Spleen (tissue), 11 donors: ENCODE data around the gene ASAP2. TPM values are rescaled to one million over a fixed set of nuclear protein-coding genes. Genes with fewer than 3 reads are reported as not detected.
"Not testable (repeated sequence)": the region's sequence is repeated elsewhere in the genome, so short reads cannot be mapped to it uniquely, and the experiment has no call there.

ENCODE experiments used
- DNase-seq: peaks from one replicate; pipeline ENCODE4 v3.0.0-alpha.2; 2020
- H3K27ac ChIP-seq, 8 donors: fragments of 200-600 bp; sonication (generic) in 7 of 8; 1 replicate in 4 of 8; 2 replicates in 4 of 8; pipeline versions ENCODE4 v1.5.0 to v1.8.0; 2016 to 2021; ENCODE audit warnings: inconsistent platforms in 4 of 8, mild to moderate bottlenecking in 4 of 8, moderate library complexity in 1 of 8
- H3K27me3 ChIP-seq, 7 donors: fragments of 200-600 bp; sonication (generic) in 6 of 7; replicated peaks in 1 of 7; 1 replicate in 4 of 7; 2 replicates in 3 of 7; pipeline versions ENCODE4 v1.5.0 to v1.8.0; 2016 to 2021; ENCODE audit warnings: inconsistent platforms in 3 of 7, mild to moderate bottlenecking in 1 of 7
- H3K36me3 ChIP-seq, 6 donors: fragments of 200-600 bp; sonication (generic) in 5 of 6; 1 replicate in 4 of 6; 2 replicates in 2 of 6; pipeline versions ENCODE4 v1.5.0 to v1.8.0; 2016 to 2021; ENCODE audit warnings: inconsistent platforms in 2 of 6
- H3K4me1 ChIP-seq, 6 donors: fragments of 200-600 bp; sonication (generic) in 5 of 6; 1 replicate in 3 of 6; 2 replicates in 3 of 6; pipeline versions ENCODE4 v1.5.0 to v1.8.0; 2016 to 2021; ENCODE audit warnings: inconsistent platforms in 3 of 6
- H3K4me3 ChIP-seq, 8 donors: fragments of 200-600 bp; sonication (generic) in 7 of 8; 1 replicate in 4 of 8; 2 replicates in 4 of 8; pipeline versions ENCODE4 v1.5.0 to v1.8.0; 2016 to 2021; ENCODE audit warnings: inconsistent platforms in 4 of 8, mild to moderate bottlenecking in 4 of 8, moderate library complexity in 2 of 8
- H3K9me3 ChIP-seq, 8 donors: fragments of 200-600 bp; sonication (generic) in 7 of 8; 1 replicate in 4 of 8; 2 replicates in 4 of 8; pipeline versions ENCODE4 v1.5.0 to v1.8.0; 2016 to 2021; ENCODE audit warnings: inconsistent platforms in 4 of 8
- CTCF ChIP-seq, 11 experiments: fragments of 200-600 bp in 7 of 11; fragments of 450-650 bp in 4 of 11; sonication (generic) in 4 of 11; IDR thresholded peaks in 8 of 11; conservative IDR thresholded peaks in 3 of 11; 1 replicate in 7 of 11; 2 replicates in 4 of 11; pipeline versions ENCODE4 v1.4.0 to v1.8.0; 2016 to 2021; ENCODE audit warnings: antibody characterized with exemption in 11 of 11, inconsistent platforms in 4 of 11, mild to moderate bottlenecking in 1 of 11
- POLR2A ChIP-seq, 3 donors: fragments of 450-650 bp; IDR thresholded peaks; one replicate each; pipeline ENCODE4 v1.5.1; 2017; ENCODE audit warnings: antibody characterized with exemption in 3 of 3, mild to moderate bottlenecking in 1 of 3
- POLR2AphosphoS5 ChIP-seq, 3 donors: sonication (generic); formaldehyde crosslinking; IDR thresholded peaks; one replicate each; pipeline ENCODE4 v1.5.1; 2017; ENCODE audit warnings: antibody characterized with exemption in 3 of 3
- WGBS, 5 donors: extraction: QIAGEN DNeasy Blood & Tissue Kit in 3 of 5; methylation state at CpG; one replicate each; pipeline versions ENCODE4 v1.1.5 to v1.1.7; 2013 to 2018; 5-methylcytosine and 5-hydroxymethylcytosine counted together
- intact Hi-C: fragments of 100-400 bp; cut with DNase I; formaldehyde crosslinking; loops from one replicate; pipeline ENCODE4 v1.15.0; 2023; ENCODE audit warnings: low total_unique reads
- polyA plus RNA-seq, 3 donors: library from polyadenylated mRNA; stranded (reverse); fragments of 200-250 nt; gene quantifications; one replicate each; pipeline ENCODE4 v1.2.1, GENCODE V29; 2013
- total RNA-seq, 7 donors: library from RNA; depleted of rRNA in 3 of 7; stranded (reverse); fragments of >200 nt in 3 of 7; fragmentation: NEBNext Ultra II Directional in 4 of 7; extraction: Animal tissue kit (Norgen Biotek cat#: 25700) in 4 of 7; gene quantifications; one replicate each; pipeline versions ENCODE4 v1.1.0 to v1.2.1, GENCODE V29; 2016 to 2021
- donor health status: healthy with polysubstance abuse.
- donor health status: DM: no; HTN: no; CAD: no; lungs with moderate emphysema.
- donor health status: DM: no; HTN: no; CAD: no.
- donor health status: Bipolar disorder and iron deficiency.
- donor health status: healthy.
- donor health status: DM: no; HTN: no; CAD: no.
- donor health status: DM: yes; HTN: yes; CAD: no.

The ASAP2 gene
- total and polyA plus RNA-seq, 10 donors, result 0.93 to 3.0 (median 2.2) TPM

- 85 to 90% (median 88%) methylated on average over 10 of the region's 10 CpGs for WGBS, 5 donors
- Histone ChIP-seq H3K27me3 (peaks cover 0 to 90% (median 10%) of the 10 kb centered on the region in 7 donors), H3K4me1 (peaks cover 0 to 31% (median 15%) of the 10 kb centered on the region in 6 donors), H3K36me3 (no peaks in the 10 kb centered on the region), H3K9me3 (no peaks in the 10 kb centered on the region), H3K27ac (no peak overlapping the region), H3K4me3 (no peak overlapping the region)
- TF ChIP-seq POLR2AphosphoS5 (IDR thresholded peaks at IDR 0.05) (no peak), CTCF (IDR thresholded peaks at IDR 0.05 in 8 of 11, conservative IDR thresholded peaks at IDR 0.05 in 3 of 11) (no peak), POLR2A (IDR thresholded peaks at IDR 0.05) (no peak)
- DNase-seq, result no peak
- intact Hi-C loops, result no loop called here
Observed at GRCh38 chr2:9264301-9264700, 57.7 kb downstream of the ASAP2 start.

- Histone ChIP-seq H3K4me3 (no peak overlapping the region), H3K9me3 (no peaks in the 10 kb centered on the region), H3K27me3 (peaks cover 0 to 73% (median 10%) of the 10 kb centered on the region in 7 donors), H3K27ac (no peak overlapping the region), H3K36me3 (no peaks in the 10 kb centered on the region), H3K4me1 (peaks cover 0 to 21% (median 11%) of the 10 kb centered on the region in 6 donors)
- intact Hi-C loops, result no loop called here
- no peak for TF ChIP-seq POLR2A (IDR thresholded peaks at IDR 0.05)
- TF ChIP-seq CTCF (IDR thresholded peaks at IDR 0.05 in 8 of 11, conservative IDR thresholded peaks at IDR 0.05 in 3 of 11), result no peak
- no peak for TF ChIP-seq POLR2AphosphoS5 (IDR thresholded peaks at IDR 0.05)
- WGBS, 5 donors, result 52 to 74% (median 58%) methylated on average over 5 of the region's 5 CpGs
- no peak for DNase-seq
Observed at GRCh38 chr2:9266711-9267110, 60.1 kb downstream of the ASAP2 start.

- intact Hi-C loops, H3K9me3 ChIP-seq, H3K36me3 ChIP-seq, H3K27ac ChIP-seq, DNase-seq, H3K4me3 ChIP-seq: not testable (repeated sequence)
- Histone ChIP-seq H3K27me3 (peaks cover 0 to 73% (median 10%) of the 10 kb centered on the region in 7 donors), H3K4me1 (peaks cover 0 to 16% (median 10%) of the 10 kb centered on the region in 6 donors)
- 92 to 99% (median 95%) methylated on average over 3 of the region's 3 CpGs for WGBS, 5 donors
Observed at GRCh38 chr2:9267286-9267685, 60.7 kb downstream of the ASAP2 start.

- no peak for DNase-seq
- Histone ChIP-seq H3K4me3 (no peak overlapping the region), H3K36me3 (no peaks in the 10 kb centered on the region), H3K4me1 (peaks cover 0 to 8% (median 4%) of the 10 kb centered on the region in 6 donors), H3K27me3 (peaks cover 0 to 71% (median 9%) of the 10 kb centered on the region in 7 donors), H3K27ac (no peak overlapping the region), H3K9me3 (peaks cover 0 to 6% (median 0%) of the 10 kb centered on the region in 8 donors)
- TF ChIP-seq POLR2AphosphoS5 (IDR thresholded peaks at IDR 0.05) (no peak), POLR2A (IDR thresholded peaks at IDR 0.05) (no peak), CTCF (IDR thresholded peaks at IDR 0.05 in 8 of 11, conservative IDR thresholded peaks at IDR 0.05 in 3 of 11) (no peak)
- 89 to 95% (median 90%) methylated on average over 18 of the region's 18 CpGs for WGBS, 5 donors
- intact Hi-C loops, result no loop called here
Observed at GRCh38 chr2:9268301-9269080, 61.9 kb downstream of the ASAP2 start.
